SK-N-SH treated with all-trans-retinoic acid at 6 μM for 48 hours (cell line): Measurements from ENCODE around the gene CSNK1D.

Experiments used
- ARNTL ChIP-seq: fragments of 450-650 bp; formaldehyde crosslinking; IDR thresholded peaks from 2 replicates; pipeline ENCODE4 v1.5.0; 2020; ENCODE audit warnings: low read depth, mild to moderate bottlenecking, moderate library complexity, borderline replicate concordance
- CSDC2 ChIP-seq: fragments of 250-450 bp; sonication (Bioruptor Pico); IDR thresholded peaks from 2 replicates; pipeline ENCODE4 v1.5.0; 2020; ENCODE audit warnings: mild to moderate bottlenecking, moderate library complexity
- OSR1 ChIP-seq: fragments of 250-450 bp; sonication (Bioruptor Pico); IDR thresholded peaks from 2 replicates; pipeline ENCODE4 v1.8.0; 2022; ENCODE audit warnings: moderate library complexity, mild to moderate bottlenecking, inconsistent platforms
- PPARA ChIP-seq: fragments of 250-450 bp; sonication (Bioruptor Pico); IDR thresholded peaks from 2 replicates; pipeline ENCODE4 v1.5.0; 2020; ENCODE audit warnings: mild to moderate bottlenecking, borderline replicate concordance
- RARB ChIP-seq: fragments of 250-450 bp; sonication (Bioruptor Pico); IDR thresholded peaks from 2 replicates; pipeline ENCODE4 v1.8.0; 2021; ENCODE audit warnings: mild to moderate bottlenecking, moderate library complexity
- TOX ChIP-seq: fragments of 250-450 bp; sonication (Bioruptor Pico); IDR thresholded peaks from 2 replicates; pipeline ENCODE4 v1.8.0; 2021; ENCODE audit warnings: mild to moderate bottlenecking, moderate library complexity, borderline replicate concordance
- ZFP3 ChIP-seq: fragments of 250-450 bp; sonication (Bioruptor Pico); IDR thresholded peaks from 2 replicates; pipeline ENCODE4 v1.5.0; 2020; ENCODE audit warnings: mild to moderate bottlenecking, moderate library complexity
- ZNF70 ChIP-seq: fragments of 450-650 bp; formaldehyde crosslinking; IDR thresholded peaks from 2 replicates; pipeline ENCODE4 v1.5.0; 2020; ENCODE audit warnings: mild to moderate bottlenecking, moderate library complexity
- TF ChIP-seq, protein P1 (sequence below): fragments of 250-450 bp; sonication (Bioruptor Pico); IDR thresholded peaks from 2 replicates; pipeline ENCODE4 v1.8.0; 2020; ENCODE audit warnings: mild to moderate bottlenecking, moderate library complexity, borderline replicate concordance

DNA sequence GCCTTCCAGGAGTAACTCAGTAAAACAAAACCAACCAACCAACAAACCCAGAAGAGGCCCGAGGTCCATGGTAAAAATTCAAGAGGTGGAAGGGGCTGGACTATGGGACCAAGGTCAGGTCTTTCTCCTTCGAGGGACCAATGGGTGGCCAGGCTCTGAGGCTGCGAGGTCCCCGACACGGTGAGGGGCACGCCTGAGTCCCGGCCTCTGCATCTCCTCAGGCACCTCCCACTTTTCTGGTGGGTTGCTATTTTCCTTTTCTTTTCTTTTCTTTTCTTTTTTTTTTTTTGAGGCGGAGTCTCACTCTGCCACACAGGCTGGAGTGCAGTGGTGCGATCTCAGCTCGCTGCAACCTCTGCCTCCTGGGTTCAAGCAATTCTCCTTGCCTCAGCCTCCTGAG lies 26.0 kb upstream of the CSNK1D start:
- TF ChIP-seq TOX (CRISPR knock-in tag) (no peak), RARB (CRISPR knock-in tag) (no peak), ZFP3 (CRISPR knock-in tag) (no peak), ARNTL (no peak), CSDC2 (no peak), ZNF70 (no peak), OSR1 (no peak), PPARA (no peak)
- TF ChIP-seq, protein P1, sequence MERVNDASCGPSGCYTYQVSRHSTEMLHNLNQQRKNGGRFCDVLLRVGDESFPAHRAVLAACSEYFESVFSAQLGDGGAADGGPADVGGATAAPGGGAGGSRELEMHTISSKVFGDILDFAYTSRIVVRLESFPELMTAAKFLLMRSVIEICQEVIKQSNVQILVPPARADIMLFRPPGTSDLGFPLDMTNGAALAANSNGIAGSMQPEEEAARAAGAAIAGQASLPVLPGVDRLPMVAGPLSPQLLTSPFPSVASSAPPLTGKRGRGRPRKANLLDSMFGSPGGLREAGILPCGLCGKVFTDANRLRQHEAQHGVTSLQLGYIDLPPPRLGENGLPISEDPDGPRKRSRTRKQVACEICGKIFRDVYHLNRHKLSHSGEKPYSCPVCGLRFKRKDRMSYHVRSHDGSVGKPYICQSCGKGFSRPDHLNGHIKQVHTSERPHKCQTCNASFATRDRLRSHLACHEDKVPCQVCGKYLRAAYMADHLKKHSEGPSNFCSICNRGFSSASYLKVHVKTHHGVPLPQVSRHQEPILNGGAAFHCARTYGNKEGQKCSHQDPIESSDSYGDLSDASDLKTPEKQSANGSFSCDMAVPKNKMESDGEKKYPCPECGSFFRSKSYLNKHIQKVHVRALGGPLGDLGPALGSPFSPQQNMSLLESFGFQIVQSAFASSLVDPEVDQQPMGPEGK (CRISPR knock-in tag) = no peak
